Tongue (tissue), 2 donors: ENCODE measurements around the gene CD244. TPM values are rescaled to one million over a fixed set of nuclear protein-coding genes. Genes with fewer than 3 reads are reported as not detected.
"Not testable (repeated sequence)": the region's sequence is repeated elsewhere in the genome, so short reads cannot be mapped to it uniquely, and the experiment has no call there.

Experiments used
- DNase-seq: peaks from one replicate; pipeline ENCODE4 v3.0.0-alpha.2; 2015
- total RNA-seq: library from RNA; depleted of rRNA; stranded (reverse); fragments of >200 nt; gene quantifications from one replicate; pipeline ENCODE4 v1.2.3, GENCODE V29; 2014

The CD244 gene
- total RNA-seq, 1 donor from 2014 or later, result not detected

- DNase-seq, result no peak
Measured at GRCh38 chr1:160879056-160879455, 16.4 kb upstream of the CD244 start.

GRCh38 chr1:160877221-160877620 lies 14.5 kb upstream of the CD244 start:
- no peak for DNase-seq

GRCh38 chr1:160876311-160876710 lies 13.6 kb upstream of the CD244 start:
- DNase-seq, result no peak

GRCh38 chr1:160875591-160875990 lies 12.9 kb upstream of the CD244 start:
- DNase-seq, result not testable (repeated sequence)

- DNase-seq, result no peak
Measured at GRCh38 chr1:160874935-160875334, 12.2 kb upstream of the CD244 start.

- no peak for DNase-seq
Measured at GRCh38 chr1:160868141-160868540, 5.5 kb upstream of the CD244 start.

- DNase-seq, result not testable (repeated sequence)
Measured at GRCh38 chr1:160867651-160868050, 5.0 kb upstream of the CD244 start.

- DNase-seq, result no peak
Measured at GRCh38 chr1:160866695-160867260, 4.1 kb upstream of the CD244 start.

GRCh38 chr1:160866001-160866694 lies 3.5 kb upstream of the CD244 start:
- no peak for DNase-seq

GRCh38 chr1:160865337-160865736 lies 2.6 kb upstream of the CD244 start:
- DNase-seq, result no peak

- no peak for DNase-seq
Measured at GRCh38 chr1:160864173-160864572, 1.5 kb upstream of the CD244 start.

GRCh38 chr1:160863774-160864131 lies 1.1 kb upstream of the CD244 start:
- DNase-seq, result peak; percentile 6

- DNase-seq, result no peak
Measured at GRCh38 chr1:160863061-160863773, 530 bp upstream of the CD244 start.

- DNase-seq, result no peak
Measured at GRCh38 chr1:160860840-160861505, 1.7 kb downstream of the CD244 start.

GRCh38 chr1:160859166-160859565 lies 3.5 kb downstream of the CD244 start:
- DNase-seq, result no peak

- DNase-seq, result no peak
Measured at GRCh38 chr1:160858507-160858906, 4.2 kb downstream of the CD244 start.

GRCh38 chr1:160858097-160858496 lies 4.6 kb downstream of the CD244 start:
- DNase-seq, result peak; percentile 12

GRCh38 chr1:160855181-160855981 lies 7.3 kb downstream of the CD244 start:
- DNase-seq, result no peak

GRCh38 chr1:160853754-160854153 lies 8.9 kb downstream of the CD244 start:
- no peak for DNase-seq

GRCh38 chr1:160853014-160853413 lies 9.7 kb downstream of the CD244 start:
- DNase-seq, result no peak

GRCh38 chr1:160850993-160851392 lies 11.7 kb downstream of the CD244 start:
- no peak for DNase-seq

- DNase-seq, result no peak
Measured at GRCh38 chr1:160850541-160850940, 12.1 kb downstream of the CD244 start.
